ENCODE measurements around the gene CRIP3. TPM values are rescaled to one million over a fixed set of nuclear protein-coding genes. Genes with fewer than 3 reads are reported as not detected.
A peak's percentile ranks its signal among the peaks of the same experiment; 100 is the strongest.

Gene CRIP3
- total and polyA plus RNA-seq, 2 of the 13 experiments (the other 11 are each of a cell fraction or from before 2014, with no cell fraction given), result 6.3 to 9.3 TPM

DNA sequence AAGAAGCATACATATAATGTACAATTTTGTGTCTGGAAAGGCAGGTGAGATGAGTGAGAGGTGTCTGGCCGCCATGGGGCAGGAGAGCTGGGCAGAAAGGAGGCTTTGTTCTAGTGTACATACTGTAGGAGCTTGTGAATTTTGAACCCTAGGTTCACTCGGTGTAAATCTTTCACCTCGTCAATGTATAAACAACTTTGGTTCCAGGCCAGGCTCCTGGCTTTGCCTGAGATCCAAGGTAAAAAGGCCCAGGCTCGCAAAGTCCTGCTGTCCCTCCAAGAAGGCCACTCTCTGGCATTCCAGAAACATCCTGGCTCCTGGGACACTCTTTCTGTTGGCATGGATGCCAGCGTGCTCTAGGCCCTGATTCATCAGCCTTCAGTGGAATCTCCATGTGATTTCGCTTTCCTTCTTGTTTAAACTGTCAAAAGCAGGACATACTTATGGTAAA, 17.7 kb downstream of the CRIP3 start (continued):
- TF ChIP-seq ZNF382 (CRISPR knock-in tag; IDR thresholded peaks at IDR 0.05; ENCODE audit: borderline replicate concordance) (no peak), ZNF326 (CRISPR knock-in tag; IDR thresholded peaks at IDR 0.05; ENCODE audit: borderline replicate concordance) (no peak), ZNF451 (CRISPR knock-in tag; IDR thresholded peaks at IDR 0.05) (no peak), HDAC1 (CRISPR knock-in tag; IDR thresholded peaks at IDR 0.05) (peak; percentile 59), MAF1 (CRISPR knock-in tag; IDR thresholded peaks at IDR 0.05; ENCODE audit: borderline replicate concordance) (no peak), AKAP8 (CRISPR knock-in tag; IDR thresholded peaks at IDR 0.05) (no peak), FOSL1 (CRISPR knock-in tag; IDR thresholded peaks at IDR 0.05; ENCODE audit: borderline replicate concordance) (no peak), SP5 (CRISPR knock-in tag; IDR thresholded peaks at IDR 0.05; ENCODE audit: borderline replicate concordance, low read depth) (peak; percentile 36; the same call in 1 of the 2 replicates), RFXAP (CRISPR knock-in tag; IDR thresholded peaks at IDR 0.05; ENCODE audit: borderline replicate concordance) (peak; percentile 89), ZNF335 (CRISPR knock-in tag; IDR thresholded peaks at IDR 0.05) (no peak)
- TF ChIP-seq, protein P1, sequence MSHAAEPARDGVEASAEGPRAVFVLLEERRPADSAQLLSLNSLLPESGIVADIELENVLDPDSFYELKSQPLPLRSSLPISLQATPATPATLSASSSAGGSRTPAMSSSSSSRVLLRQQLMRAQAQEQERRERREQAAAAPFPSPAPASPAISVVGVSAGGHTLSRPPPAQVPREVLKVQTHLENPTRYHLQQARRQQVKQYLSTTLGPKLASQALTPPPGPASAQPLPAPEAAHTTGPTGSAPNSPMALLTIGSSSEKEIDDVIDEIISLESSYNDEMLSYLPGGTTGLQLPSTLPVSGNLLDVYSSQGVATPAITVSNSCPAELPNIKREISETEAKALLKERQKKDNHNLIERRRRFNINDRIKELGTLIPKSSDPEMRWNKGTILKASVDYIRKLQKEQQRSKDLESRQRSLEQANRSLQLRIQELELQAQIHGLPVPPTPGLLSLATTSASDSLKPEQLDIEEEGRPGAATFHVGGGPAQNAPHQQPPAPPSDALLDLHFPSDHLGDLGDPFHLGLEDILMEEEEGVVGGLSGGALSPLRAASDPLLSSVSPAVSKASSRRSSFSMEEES (CRISPR knock-in tag; IDR thresholded peaks at IDR 0.05), result peak; percentile 58
- TF ChIP-seq, protein P2, sequence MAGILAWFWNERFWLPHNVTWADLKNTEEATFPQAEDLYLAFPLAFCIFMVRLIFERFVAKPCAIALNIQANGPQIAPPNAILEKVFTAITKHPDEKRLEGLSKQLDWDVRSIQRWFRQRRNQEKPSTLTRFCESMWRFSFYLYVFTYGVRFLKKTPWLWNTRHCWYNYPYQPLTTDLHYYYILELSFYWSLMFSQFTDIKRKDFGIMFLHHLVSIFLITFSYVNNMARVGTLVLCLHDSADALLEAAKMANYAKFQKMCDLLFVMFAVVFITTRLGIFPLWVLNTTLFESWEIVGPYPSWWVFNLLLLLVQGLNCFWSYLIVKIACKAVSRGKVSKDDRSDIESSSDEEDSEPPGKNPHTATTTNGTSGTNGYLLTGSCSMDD (CRISPR knock-in tag; IDR thresholded peaks at IDR 0.05), result no peak
- TF ChIP-seq, protein P3, sequence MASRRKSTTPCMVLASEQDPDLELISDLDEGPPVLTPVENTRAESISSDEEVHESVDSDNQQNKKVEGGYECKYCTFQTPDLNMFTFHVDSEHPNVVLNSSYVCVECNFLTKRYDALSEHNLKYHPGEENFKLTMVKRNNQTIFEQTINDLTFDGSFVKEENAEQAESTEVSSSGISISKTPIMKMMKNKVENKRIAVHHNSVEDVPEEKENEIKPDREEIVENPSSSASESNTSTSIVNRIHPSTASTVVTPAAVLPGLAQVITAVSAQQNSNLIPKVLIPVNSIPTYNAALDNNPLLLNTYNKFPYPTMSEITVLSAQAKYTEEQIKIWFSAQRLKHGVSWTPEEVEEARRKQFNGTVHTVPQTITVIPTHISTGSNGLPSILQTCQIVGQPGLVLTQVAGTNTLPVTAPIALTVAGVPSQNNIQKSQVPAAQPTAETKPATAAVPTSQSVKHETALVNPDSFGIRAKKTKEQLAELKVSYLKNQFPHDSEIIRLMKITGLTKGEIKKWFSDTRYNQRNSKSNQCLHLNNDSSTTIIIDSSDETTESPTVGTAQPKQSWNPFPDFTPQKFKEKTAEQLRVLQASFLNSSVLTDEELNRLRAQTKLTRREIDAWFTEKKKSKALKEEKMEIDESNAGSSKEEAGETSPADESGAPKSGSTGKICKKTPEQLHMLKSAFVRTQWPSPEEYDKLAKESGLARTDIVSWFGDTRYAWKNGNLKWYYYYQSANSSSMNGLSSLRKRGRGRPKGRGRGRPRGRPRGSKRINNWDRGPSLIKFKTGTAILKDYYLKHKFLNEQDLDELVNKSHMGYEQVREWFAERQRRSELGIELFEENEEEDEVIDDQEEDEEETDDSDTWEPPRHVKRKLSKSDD (CRISPR knock-in tag; IDR thresholded peaks at IDR 0.05; ENCODE audit: low read depth), result peak; percentile 67; the same call in 1 of the 2 replicates
- TF ChIP-seq, protein P4, sequence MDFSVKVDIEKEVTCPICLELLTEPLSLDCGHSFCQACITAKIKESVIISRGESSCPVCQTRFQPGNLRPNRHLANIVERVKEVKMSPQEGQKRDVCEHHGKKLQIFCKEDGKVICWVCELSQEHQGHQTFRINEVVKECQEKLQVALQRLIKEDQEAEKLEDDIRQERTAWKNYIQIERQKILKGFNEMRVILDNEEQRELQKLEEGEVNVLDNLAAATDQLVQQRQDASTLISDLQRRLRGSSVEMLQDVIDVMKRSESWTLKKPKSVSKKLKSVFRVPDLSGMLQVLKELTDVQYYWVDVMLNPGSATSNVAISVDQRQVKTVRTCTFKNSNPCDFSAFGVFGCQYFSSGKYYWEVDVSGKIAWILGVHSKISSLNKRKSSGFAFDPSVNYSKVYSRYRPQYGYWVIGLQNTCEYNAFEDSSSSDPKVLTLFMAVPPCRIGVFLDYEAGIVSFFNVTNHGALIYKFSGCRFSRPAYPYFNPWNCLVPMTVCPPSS (IDR thresholded peaks at IDR 0.05), result no peak
- TF ChIP-seq, protein P5, sequence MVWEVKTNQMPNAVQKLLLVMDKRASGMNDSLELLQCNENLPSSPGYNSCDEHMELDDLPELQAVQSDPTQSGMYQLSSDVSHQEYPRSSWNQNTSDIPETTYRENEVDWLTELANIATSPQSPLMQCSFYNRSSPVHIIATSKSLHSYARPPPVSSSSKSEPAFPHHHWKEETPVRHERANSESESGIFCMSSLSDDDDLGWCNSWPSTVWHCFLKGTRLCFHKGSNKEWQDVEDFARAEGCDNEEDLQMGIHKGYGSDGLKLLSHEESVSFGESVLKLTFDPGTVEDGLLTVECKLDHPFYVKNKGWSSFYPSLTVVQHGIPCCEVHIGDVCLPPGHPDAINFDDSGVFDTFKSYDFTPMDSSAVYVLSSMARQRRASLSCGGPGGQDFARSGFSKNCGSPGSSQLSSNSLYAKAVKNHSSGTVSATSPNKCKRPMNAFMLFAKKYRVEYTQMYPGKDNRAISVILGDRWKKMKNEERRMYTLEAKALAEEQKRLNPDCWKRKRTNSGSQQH (CRISPR knock-in tag; IDR thresholded peaks at IDR 0.05; ENCODE audit: low read depth), result no peak
- TF ChIP-seq, protein P6, sequence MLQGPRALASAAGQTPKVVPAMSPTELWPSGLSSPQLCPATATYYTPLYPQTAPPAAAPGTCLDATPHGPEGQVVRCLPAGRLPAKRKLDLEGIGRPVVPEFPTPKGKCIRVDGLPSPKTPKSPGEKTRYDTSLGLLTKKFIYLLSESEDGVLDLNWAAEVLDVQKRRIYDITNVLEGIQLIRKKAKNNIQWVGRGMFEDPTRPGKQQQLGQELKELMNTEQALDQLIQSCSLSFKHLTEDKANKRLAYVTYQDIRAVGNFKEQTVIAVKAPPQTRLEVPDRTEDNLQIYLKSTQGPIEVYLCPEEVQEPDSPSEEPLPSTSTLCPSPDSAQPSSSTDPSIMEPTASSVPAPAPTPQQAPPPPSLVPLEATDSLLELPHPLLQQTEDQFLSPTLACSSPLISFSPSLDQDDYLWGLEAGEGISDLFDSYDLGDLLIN (CRISPR knock-in tag; IDR thresholded peaks at IDR 0.05; ENCODE audit: borderline replicate concordance), result no peak
- TF ChIP-seq, protein P7, sequence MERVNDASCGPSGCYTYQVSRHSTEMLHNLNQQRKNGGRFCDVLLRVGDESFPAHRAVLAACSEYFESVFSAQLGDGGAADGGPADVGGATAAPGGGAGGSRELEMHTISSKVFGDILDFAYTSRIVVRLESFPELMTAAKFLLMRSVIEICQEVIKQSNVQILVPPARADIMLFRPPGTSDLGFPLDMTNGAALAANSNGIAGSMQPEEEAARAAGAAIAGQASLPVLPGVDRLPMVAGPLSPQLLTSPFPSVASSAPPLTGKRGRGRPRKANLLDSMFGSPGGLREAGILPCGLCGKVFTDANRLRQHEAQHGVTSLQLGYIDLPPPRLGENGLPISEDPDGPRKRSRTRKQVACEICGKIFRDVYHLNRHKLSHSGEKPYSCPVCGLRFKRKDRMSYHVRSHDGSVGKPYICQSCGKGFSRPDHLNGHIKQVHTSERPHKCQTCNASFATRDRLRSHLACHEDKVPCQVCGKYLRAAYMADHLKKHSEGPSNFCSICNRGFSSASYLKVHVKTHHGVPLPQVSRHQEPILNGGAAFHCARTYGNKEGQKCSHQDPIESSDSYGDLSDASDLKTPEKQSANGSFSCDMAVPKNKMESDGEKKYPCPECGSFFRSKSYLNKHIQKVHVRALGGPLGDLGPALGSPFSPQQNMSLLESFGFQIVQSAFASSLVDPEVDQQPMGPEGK (CRISPR knock-in tag; IDR thresholded peaks at IDR 0.05), result 0 out of 2 replicates have a peak, but pooled peaks have one; percentile 9
